HL-60 (cell line): ENCODE results near the gene EFS.

ENCODE experiments used
- DNase-seq, 2 experiments: peaks; one replicate each; pipeline ENCODE4 v3.0.0-alpha.2; 2010 to 2020; ENCODE audit warnings: low read depth in 1 of 2, low spot score in 1 of 2
- H3K27ac ChIP-seq: fragments of 250-450 bp; sonication (Bioruptor Pico); replicated peaks from 2 replicates; pipeline ENCODE4 v1.5.1; 2020; ENCODE audit warnings: mild to moderate bottlenecking, moderate library complexity
- H3K27me3 ChIP-seq: fragments of 250-450 bp; sonication (Bioruptor Pico); 2 replicates; pipeline ENCODE4 v1.5.1; 2021; ENCODE audit warnings: mild to moderate bottlenecking, moderate library complexity; ENCODE audit not compliant: insufficient read depth, poor library complexity, severe bottlenecking
- H3K4me3 ChIP-seq: replicated peaks from 2 replicates; pipeline ENCODE4 v1.5.1; 2011; ENCODE audit warnings: mild to moderate bottlenecking, control low read depth, low read length; ENCODE audit not compliant: insufficient read depth
- CTCF ChIP-seq: IDR thresholded peaks from one replicate; pipeline ENCODE4 v1.5.1; 2011; ENCODE audit warnings: low read length, control low read depth, inconsistent platforms; ENCODE audit not compliant: insufficient read depth
- GABPA ChIP-seq: IDR thresholded peaks from 2 replicates; pipeline ENCODE4 v1.6.1; 2012; ENCODE audit warnings: low read depth
- POLR2AphosphoS5 ChIP-seq: IDR thresholded peaks from 2 replicates; pipeline ENCODE4 v1.6.1; 2012; ENCODE audit warnings: low read depth
- REST ChIP-seq: IDR thresholded peaks from 2 replicates; pipeline ENCODE4 v1.6.1; 2012; ENCODE audit warnings: low read depth; ENCODE audit not compliant: insufficient replicate concordance
- SPI1 ChIP-seq: IDR thresholded peaks from 2 replicates; pipeline ENCODE4 v1.6.1; 2012; ENCODE audit warnings: low read depth, mild to moderate bottlenecking, borderline replicate concordance

Gene EFS

GRCh38 chr14:23345987-23346692 lies 18.8 kb downstream of the EFS start:
- TF ChIP-seq GABPA = no peak
- TF ChIP-seq CTCF = no peak
- no peak for TF ChIP-seq POLR2AphosphoS5
- TF ChIP-seq SPI1 = no peak
- TF ChIP-seq REST = no peak
- DNase-seq = no peak
- no peak overlapping the region for H3K4me3 ChIP-seq
- no peak overlapping the region for H3K27ac ChIP-seq
- H3K27me3 ChIP-seq = peaks cover 4% of the 10 kb centered on the region

DNA sequence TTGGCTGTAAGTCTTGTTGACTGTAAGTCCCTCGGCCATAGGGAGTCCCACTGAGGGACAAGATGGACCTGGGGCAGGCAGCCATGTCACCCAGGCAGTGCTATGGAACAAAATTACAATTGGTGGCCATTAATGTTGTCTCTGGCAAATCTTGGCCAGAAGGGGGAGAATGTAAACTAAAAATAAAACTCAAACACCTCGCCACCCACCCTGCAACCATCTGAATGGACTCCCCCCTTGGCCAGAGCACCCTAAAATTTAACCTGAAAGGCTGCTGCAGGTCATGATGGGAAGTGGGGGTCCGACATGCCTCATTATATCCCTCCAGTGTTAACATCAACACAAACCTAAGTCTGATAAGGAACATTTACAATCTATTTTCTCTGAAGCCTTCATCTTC lies 20.5 kb downstream of the EFS start:
- DNase-seq = no peak
- no peaks in the 10 kb centered on the region for H3K27me3 ChIP-seq
- H3K4me3 ChIP-seq = no peak overlapping the region
- H3K27ac ChIP-seq = no peak overlapping the region
- TF ChIP-seq REST (no peak), CTCF (no peak), GABPA (no peak), POLR2AphosphoS5 (no peak), SPI1 (no peak)

- no peak for TF ChIP-seq POLR2AphosphoS5
- TF ChIP-seq REST = no peak
- no peak for TF ChIP-seq CTCF
- TF ChIP-seq SPI1 = no peak
- no peak for TF ChIP-seq GABPA
- no peak overlapping the region for H3K4me3 ChIP-seq
- no peak for DNase-seq
- no peak overlapping the region for H3K27ac ChIP-seq
- H3K27me3 ChIP-seq = no peaks in the 10 kb centered on the region
Observed at GRCh38 chr14:23339506-23340268, 25.3 kb downstream of the EFS start.
